Esophagus muscularis mucosa (tissue), 4 donors: Measurements from ENCODE around the gene CDH15. TPM values are rescaled to one million over a fixed set of nuclear protein-coding genes. Genes with fewer than 3 reads are reported as not detected.

Experiments
- DNase-seq: peaks from one replicate; pipeline ENCODE4 v3.0.0-alpha.2; 2017; ENCODE audit errors: extremely low spot score
- H3K27ac ChIP-seq, 4 donors: fragments of 200-600 bp; sonication (generic); replicated peaks in 1 of 4; 1 replicate in 3 of 4; 2 replicates in 1 of 4; pipeline ENCODE4 v1.5.1; 2016 to 2019; ENCODE audit warnings: mild to moderate bottlenecking in 1 of 4
- H3K27me3 ChIP-seq, 4 donors: fragments of 200-600 bp; sonication (generic); one replicate each; pipeline versions ENCODE4 v1.5.1 to v1.6.0; 2016 to 2019
- H3K36me3 ChIP-seq, 4 donors: fragments of 200-600 bp; sonication (generic); one replicate each; pipeline ENCODE4 v1.5.1; 2016 to 2019
- H3K4me1 ChIP-seq, 4 donors: fragments of 200-600 bp; sonication (generic); one replicate each; pipeline ENCODE4 v1.5.1; 2016 to 2019
- H3K4me3 ChIP-seq, 4 donors: fragments of 200-600 bp; sonication (generic); 1 replicate in 2 of 4; 2 replicates in 2 of 4; pipeline ENCODE4 v1.5.1; 2016 to 2019; ENCODE audit warnings: mild to moderate bottlenecking in 4 of 4, moderate library complexity in 1 of 4
- H3K9me3 ChIP-seq, 4 donors: fragments of 200-600 bp; sonication (generic); 1 replicate in 3 of 4; 2 replicates in 1 of 4; pipeline ENCODE4 v1.5.1; 2016 to 2019
- EP300 ChIP-seq: sonication (generic); formaldehyde crosslinking; IDR thresholded peaks from one replicate; pipeline ENCODE4 v1.6.1; 2017; ENCODE audit warnings: antibody characterized with exemption
- POLR2A ChIP-seq: fragments of 450-650 bp; IDR thresholded peaks from one replicate; pipeline ENCODE4 v1.6.1; 2017; ENCODE audit warnings: antibody characterized with exemption, moderate library complexity, mild to moderate bottlenecking, low read depth
- POLR2AphosphoS5 ChIP-seq, 2 donors: sonication (generic); formaldehyde crosslinking; IDR thresholded peaks; one replicate each; pipeline ENCODE4 v1.6.1; 2017; ENCODE audit warnings: antibody characterized with exemption in 2 of 2
- WGBS: methylation state at CpG from one replicate; pipeline ENCODE4 v1.1.5; 2018; 5-methylcytosine and 5-hydroxymethylcytosine counted together
- intact Hi-C: fragments of 100-400 bp; cut with DNase I; formaldehyde crosslinking; loops from one replicate; pipeline ENCODE4 v1.15.1; 2023
- total RNA-seq, 4 donors: library from RNA; depleted of rRNA; stranded (reverse); fragments of >200 nt; gene quantifications; one replicate each; pipeline versions ENCODE4 v1.1.0 to v1.2.1, GENCODE V29; 2016
- TF ChIP-seq, protein P1 (sequence below), 3 experiments: fragments of 200-600 bp in 2 of 3; fragments of 450-650 bp in 1 of 3; sonication (generic) in 2 of 3; IDR thresholded peaks; one replicate each; pipeline ENCODE4 v1.5.1; 2017 to 2019; ENCODE audit warnings: antibody characterized with exemption in 3 of 3, mild to moderate bottlenecking in 2 of 3, moderate library complexity in 1 of 3

CDH15 gene
- total RNA-seq, 4 donors from 2014 or later: under 0.01 to 0.17 (median 0.13) TPM; not detected in 1

DNA sequence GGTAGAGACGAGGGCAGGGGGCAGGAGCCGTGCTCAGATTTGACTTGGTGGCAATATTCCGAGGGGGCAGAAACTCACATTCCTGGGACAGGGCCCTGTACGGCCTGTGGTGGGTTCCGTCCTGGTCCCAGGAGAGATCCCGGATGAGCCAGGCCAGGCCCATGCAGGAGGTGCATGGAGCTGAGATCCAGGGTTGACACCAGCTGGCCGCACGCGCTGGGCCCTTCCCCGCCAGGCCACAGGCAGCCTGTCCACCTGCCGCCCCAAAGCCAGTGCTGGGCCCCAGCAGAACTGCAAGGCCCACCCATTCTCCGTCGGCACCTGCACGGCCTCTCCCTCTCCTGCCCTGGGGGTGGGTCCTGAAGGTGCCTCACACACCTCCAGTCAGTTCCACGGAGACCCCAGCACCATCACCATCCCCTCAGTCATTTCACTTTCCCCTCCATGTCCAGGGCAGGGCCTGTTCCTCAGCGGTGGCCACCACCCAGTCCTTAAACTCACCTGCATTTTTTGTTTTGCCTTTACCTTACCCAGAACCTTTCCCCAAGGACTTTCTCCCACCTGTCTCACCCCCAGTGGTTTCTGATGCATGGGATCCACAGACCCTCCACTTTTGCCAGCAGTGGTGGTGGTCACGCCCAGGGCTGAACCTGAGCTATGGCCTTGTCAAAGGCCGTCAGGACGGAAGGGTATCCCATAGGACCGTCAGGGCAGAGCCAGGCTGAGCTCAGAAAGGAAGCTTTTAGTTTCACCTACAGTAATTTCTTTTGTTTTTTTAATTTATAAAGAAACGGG, 25.1 kb upstream of the CDH15 start:
- 99% methylated on average over 19 of the region's 21 CpGs for WGBS
- Histone ChIP-seq H3K27me3 (no peaks in the 10 kb centered on the region), H3K36me3 (peaks cover 29 to 95% (median 80%) of the 10 kb centered on the region in 4 donors), H3K27ac (no peak overlapping the region), H3K4me3 (no peak overlapping the region), H3K4me1 (no peaks in the 10 kb centered on the region), H3K9me3 (no peaks in the 10 kb centered on the region)
- DNase-seq: no peak
- intact Hi-C loops: no loop called here
- TF ChIP-seq POLR2AphosphoS5 (IDR thresholded peaks at IDR 0.05) (no peak), EP300 (no peak)
- TF ChIP-seq, protein P1, sequence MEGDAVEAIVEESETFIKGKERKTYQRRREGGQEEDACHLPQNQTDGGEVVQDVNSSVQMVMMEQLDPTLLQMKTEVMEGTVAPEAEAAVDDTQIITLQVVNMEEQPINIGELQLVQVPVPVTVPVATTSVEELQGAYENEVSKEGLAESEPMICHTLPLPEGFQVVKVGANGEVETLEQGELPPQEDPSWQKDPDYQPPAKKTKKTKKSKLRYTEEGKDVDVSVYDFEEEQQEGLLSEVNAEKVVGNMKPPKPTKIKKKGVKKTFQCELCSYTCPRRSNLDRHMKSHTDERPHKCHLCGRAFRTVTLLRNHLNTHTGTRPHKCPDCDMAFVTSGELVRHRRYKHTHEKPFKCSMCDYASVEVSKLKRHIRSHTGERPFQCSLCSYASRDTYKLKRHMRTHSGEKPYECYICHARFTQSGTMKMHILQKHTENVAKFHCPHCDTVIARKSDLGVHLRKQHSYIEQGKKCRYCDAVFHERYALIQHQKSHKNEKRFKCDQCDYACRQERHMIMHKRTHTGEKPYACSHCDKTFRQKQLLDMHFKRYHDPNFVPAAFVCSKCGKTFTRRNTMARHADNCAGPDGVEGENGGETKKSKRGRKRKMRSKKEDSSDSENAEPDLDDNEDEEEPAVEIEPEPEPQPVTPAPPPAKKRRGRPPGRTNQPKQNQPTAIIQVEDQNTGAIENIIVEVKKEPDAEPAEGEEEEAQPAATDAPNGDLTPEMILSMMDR (IDR thresholded peaks at IDR 0.05): no peak

DNA sequence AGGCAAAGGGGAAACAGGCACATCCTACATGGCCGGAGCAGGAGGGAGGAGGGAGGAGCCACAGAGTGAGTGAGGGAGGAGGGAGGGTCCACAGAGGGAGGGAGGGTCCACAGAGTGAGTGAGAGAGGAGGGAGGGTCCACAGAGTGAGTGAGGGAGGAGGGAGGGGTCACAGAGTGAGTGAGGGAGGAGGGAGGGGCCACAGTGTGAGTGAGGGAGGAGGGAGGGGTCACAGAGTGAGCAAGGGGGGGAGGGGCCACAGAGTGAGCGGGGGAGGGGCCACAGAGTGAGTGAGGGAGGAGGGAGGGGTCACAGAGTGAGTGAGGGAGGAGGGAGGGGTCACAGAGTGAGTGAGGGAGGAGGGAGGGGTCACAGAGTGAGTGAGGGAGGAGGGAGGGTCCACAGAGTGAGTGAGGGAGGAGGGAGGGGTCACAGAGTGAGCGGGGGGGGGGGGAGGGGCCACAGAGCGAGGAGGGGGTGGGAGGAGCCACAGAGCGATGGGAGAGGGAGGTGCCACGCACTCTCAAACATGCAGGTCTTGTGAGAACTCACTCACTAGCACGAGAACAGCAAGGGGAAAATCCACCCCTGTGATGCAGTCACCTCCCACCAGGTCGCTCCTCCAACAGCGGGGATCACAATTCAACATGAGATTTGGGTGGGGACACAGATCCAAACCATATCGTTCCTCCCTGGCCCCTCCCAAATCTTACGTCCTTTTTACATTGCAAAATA, 24.3 kb upstream of the CDH15 start:
- WGBS: 89% methylated on average over 10 of the region's 11 CpGs
- H3K27me3 ChIP-seq: no peaks in the 10 kb centered on the region
- no peaks in the 10 kb centered on the region for H3K9me3 ChIP-seq
- H3K36me3 ChIP-seq: peaks cover 22 to 95% (median 78%) of the 10 kb centered on the region in 4 donors
- H3K4me1 ChIP-seq: no peaks in the 10 kb centered on the region
- intact Hi-C loops: no loop called here
- DNase-seq: no peak
- H3K4me3 ChIP-seq: no peak overlapping the region
- no peak overlapping the region for H3K27ac ChIP-seq
- TF ChIP-seq POLR2AphosphoS5 (IDR thresholded peaks at IDR 0.05): no peak
- no peak for TF ChIP-seq POLR2A
- TF ChIP-seq, protein P1 (IDR thresholded peaks at IDR 0.05): no peak
- no peak for TF ChIP-seq EP300

DNA sequence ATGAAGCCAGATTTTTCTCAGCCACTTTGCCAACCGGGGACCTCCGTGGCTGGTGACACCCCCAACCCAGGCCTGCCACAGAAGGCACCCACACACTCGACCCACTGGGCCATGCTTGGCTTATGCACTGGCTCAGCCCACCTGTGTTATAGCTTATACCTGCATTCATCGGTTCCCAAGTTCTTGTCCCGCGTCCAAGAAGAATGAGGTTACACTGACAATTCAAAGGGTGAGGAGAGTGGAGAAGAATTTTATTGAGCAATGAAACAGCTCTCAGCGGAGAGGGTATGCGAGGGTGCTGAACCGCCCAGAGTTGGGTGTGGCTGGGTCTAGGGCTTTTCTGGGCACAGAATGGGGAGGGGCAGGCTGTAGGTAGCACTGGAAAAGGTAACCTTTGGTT, 22.2 kb upstream of the CDH15 start:
- H3K27ac ChIP-seq: no peak overlapping the region
- peaks cover 22 to 79% (median 65%) of the 10 kb centered on the region in 4 donors for H3K36me3 ChIP-seq
- intact Hi-C loops: no loop called here
- H3K9me3 ChIP-seq: no peaks in the 10 kb centered on the region
- H3K4me1 ChIP-seq: peaks cover 1 to 3% (median 2%) of the 10 kb centered on the region in 4 donors
- no peaks in the 10 kb centered on the region for H3K27me3 ChIP-seq
- DNase-seq: no peak
- no peak overlapping the region for H3K4me3 ChIP-seq
- WGBS: 93% methylated on average over 9 of the region's 9 CpGs
- TF ChIP-seq POLR2A: no peak
- no peak for TF ChIP-seq EP300
- TF ChIP-seq POLR2AphosphoS5 (IDR thresholded peaks at IDR 0.05): no peak
- TF ChIP-seq, protein P1 (IDR thresholded peaks at IDR 0.05): no peak

DNA sequence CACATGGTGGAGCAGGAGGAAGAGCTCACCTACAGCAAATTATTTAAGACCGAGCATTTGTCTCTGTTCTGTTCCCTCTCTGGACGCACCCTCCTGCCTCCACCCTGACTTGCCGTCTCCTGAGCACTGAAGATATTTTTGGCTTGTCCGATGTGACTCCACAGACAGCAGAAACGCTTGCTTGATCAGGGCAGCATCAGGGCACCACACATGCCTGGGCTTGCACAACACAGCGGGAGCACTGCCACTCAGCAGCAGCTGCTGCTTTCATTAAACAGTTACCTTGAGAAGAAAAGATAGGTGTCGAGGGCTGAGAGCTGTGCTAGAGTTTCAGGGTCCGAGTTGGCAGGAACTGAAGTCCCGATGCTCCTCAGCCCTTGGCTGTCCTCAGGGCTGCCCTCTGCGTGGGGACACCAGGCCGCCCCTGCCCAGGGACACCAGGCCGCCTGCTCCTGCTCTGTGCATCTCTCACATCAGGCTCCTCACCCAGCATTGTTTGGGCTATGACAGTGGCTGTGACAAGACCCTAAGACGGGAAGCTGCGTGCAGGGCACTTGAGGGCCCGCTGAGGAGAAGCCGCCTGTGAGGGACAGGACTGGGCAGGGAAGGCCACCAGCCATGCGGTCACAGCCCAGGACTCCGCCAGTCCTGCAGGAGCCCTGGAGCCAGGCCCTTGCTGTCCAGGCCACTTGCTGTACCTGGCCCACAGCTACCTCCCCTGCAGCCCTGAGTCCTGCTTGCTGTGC, 21.3 kb upstream of the CDH15 start:
- no peak for DNase-seq
- H3K27me3 ChIP-seq: no peaks in the 10 kb centered on the region
- intact Hi-C loops: no loop called here
- peaks cover 21 to 70% (median 58%) of the 10 kb centered on the region in 4 donors for H3K36me3 ChIP-seq
- H3K4me1 ChIP-seq: peaks cover 10 to 12% (median 10%) of the 10 kb centered on the region in 4 donors
- H3K9me3 ChIP-seq: no peaks in the 10 kb centered on the region
- 93% methylated on average over 11 of the region's 18 CpGs for WGBS
- H3K4me3 ChIP-seq: no peak overlapping the region
- no peak overlapping the region for H3K27ac ChIP-seq
- TF ChIP-seq EP300 (no peak), POLR2A (no peak), POLR2AphosphoS5 (IDR thresholded peaks at IDR 0.05) (no peak)
- TF ChIP-seq, protein P1 (IDR thresholded peaks at IDR 0.05): no peak
